Activated CD8-positive, alpha-beta memory T cell treated with anti-CD3 and anti-CD28 coated beads, Interleukin-2, amount 50 U/mL, for 4 hours (primary cell): Measurements from ENCODE around the gene ERP29.

ENCODE experiments used
- DNase-seq: peaks from one replicate; pipeline ENCODE4 v3.0.0-alpha.2; 2020

The ERP29 gene

GRCh38 chr12:112049351-112049750, 36.1 kb downstream of the ERP29 start:
- DNase-seq: no peak

- DNase-seq: no peak
Measured at GRCh38 chr12:112061137-112061536, 47.9 kb downstream of the ERP29 start.

GRCh38 chr12:112063273-112063672, 50.0 kb downstream of the ERP29 start:
- no peak for DNase-seq

- no peak for DNase-seq
Measured at GRCh38 chr12:112066566-112066965, 53.3 kb downstream of the ERP29 start.
